Adrenal gland (tissue), 12 donors: ENCODE measurements around the gene QSER1. TPM values are rescaled to one million over a fixed set of nuclear protein-coding genes. Genes with fewer than 3 reads are reported as not detected.

Experiments
- DNase-seq, 7 donors: peaks; one replicate each; pipeline ENCODE4 v3.0.0-alpha.2; 2019 to 2020
- H3K27ac ChIP-seq, 5 donors: fragments of 200-600 bp; sonication (generic) in 4 of 5; 1 replicate in 3 of 5; 2 replicates in 2 of 5; pipeline versions ENCODE4 v1.5.1 to v1.8.0; 2016 to 2020; ENCODE audit warnings: mild to moderate bottlenecking in 1 of 5
- H3K27me3 ChIP-seq: fragments of 200-600 bp; 2 replicates; pipeline ENCODE4 v1.8.0; 2021
- H3K36me3 ChIP-seq, 2 donors: fragments of 200-600 bp; replicated peaks in 1 of 2; 1 replicate in 1 of 2; 2 replicates in 1 of 2; pipeline versions ENCODE4 v1.5.1 to v1.8.0; 2018 to 2022
- H3K4me1 ChIP-seq, 2 donors: fragments of 200-600 bp; replicated peaks in 1 of 2; 1 replicate in 1 of 2; 2 replicates in 1 of 2; pipeline versions ENCODE4 v1.5.1 to v1.8.0; 2018 to 2021
- H3K4me3 ChIP-seq, 4 donors: fragments of 200-600 bp; sonication (generic) in 3 of 4; one replicate each; pipeline ENCODE4 v1.5.1; 2016 to 2018
- H3K9me3 ChIP-seq, 3 donors: fragments of 200-600 bp; sonication (generic) in 1 of 3; replicated peaks in 1 of 3; 1 replicate in 2 of 3; 2 replicates in 1 of 3; pipeline versions ENCODE4 v1.5.1 to v1.8.0; 2016 to 2021
- POLR2A ChIP-seq, 2 donors: fragments of 450-650 bp; IDR thresholded peaks; one replicate each; pipeline ENCODE4 v1.6.1; 2017; ENCODE audit warnings: antibody characterized with exemption in 2 of 2, mild to moderate bottlenecking in 2 of 2, moderate library complexity in 1 of 2
- WGBS, 4 donors: extraction: QIAGEN DNeasy Blood & Tissue Kit in 2 of 4; methylation state at CpG; one replicate each; pipeline versions ENCODE4 v1.1.5 to v1.1.7; 2013 to 2017; 5-methylcytosine and 5-hydroxymethylcytosine counted together
- intact Hi-C, 2 donors: fragments of 100-400 bp; cut with DNase I; formaldehyde crosslinking; loops; one replicate each; pipeline versions ENCODE4 v1.14.1 to v1.15.0; 2022 to 2023
- polyA plus RNA-seq, 3 donors: library from polyadenylated mRNA; stranded (reverse); fragments of 200-250 nt in 2 of 3; fragments of 350-450 nt in 1 of 3; fragmentation: Illumina TruSeq in 1 of 3; extraction: RNeasy Lipid Tissue Mini Kit (QIAGEN cat#74804) in 1 of 3; gene quantifications; one replicate each; pipeline ENCODE4 v1.2.3, GENCODE V29; 2013 to 2014
- total RNA-seq, 9 donors: library from RNA; depleted of rRNA in 4 of 9; stranded (reverse); fragments of >200 nt in 4 of 9; fragments of 120-200 nt in 1 of 9; fragmentation: NEBNext Ultra II Directional in 1 of 9; extraction: Animal tissue kit (Norgen Biotek cat#: 25700) in 1 of 9; gene quantifications; one replicate each; pipeline versions ENCODE4 v1.1.0 to v1.2.4, GENCODE V29; 2013 to 2023
- TF ChIP-seq, protein P1 (sequence below), 6 experiments: fragments of 450-650 bp in 4 of 6; fragments of 200-600 bp in 2 of 6; sonication (generic) in 1 of 6; IDR thresholded peaks; 1 replicate in 5 of 6; 2 replicates in 1 of 6; pipeline versions ENCODE4 v1.5.1 to v1.8.0; 2016 to 2021; ENCODE audit warnings: antibody characterized with exemption in 6 of 6, mild to moderate bottlenecking in 2 of 6, moderate library complexity in 1 of 6
- donor health status: healthy with polysubstance abuse.
- donor health status: Bipolar disorder and iron deficiency.
- donor health status: DM: yes; HTN: yes; CAD: no.
- donor health status: DM: no; HTN: no; CAD: no.
- donor health status: DM: no; HTN: no; CAD: no.
- donor health status: DM: yes; HTN: yes; CAD: no.

QSER1 gene
- total and polyA plus RNA-seq, 12 donors = 2.4 to 27.2 (median 18.9) TPM

DNA sequence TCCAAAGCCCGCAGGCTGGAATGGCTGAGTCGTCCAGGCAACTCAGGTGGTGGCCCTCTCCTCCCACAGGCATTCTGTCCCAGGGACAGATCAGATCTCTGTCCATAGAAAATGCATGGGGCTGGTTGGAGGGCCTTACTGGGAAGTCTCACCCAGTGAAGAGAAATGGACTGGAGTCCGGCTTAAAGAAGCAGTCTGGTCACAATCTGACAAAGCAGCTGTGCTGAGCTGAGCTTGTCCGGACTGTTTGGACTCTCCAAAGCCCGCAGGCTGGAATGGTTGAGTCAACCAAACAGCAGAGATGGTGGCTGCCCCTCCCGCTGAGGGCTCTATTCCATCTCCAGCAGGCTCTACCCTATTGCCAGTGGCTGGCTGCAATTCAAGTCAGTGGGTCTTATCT is 108.7 kb downstream of the QSER1 start:
- Histone ChIP-seq H3K4me1 (no peaks in the 10 kb centered on the region), H3K27ac (no peak overlapping the region), H3K4me3 (no peak overlapping the region), H3K9me3 (no peaks in the 10 kb centered on the region), H3K36me3 (no peaks in the 10 kb centered on the region), H3K27me3 (no peaks in the 10 kb centered on the region)
- no peak for TF ChIP-seq POLR2A (IDR thresholded peaks at IDR 0.05)
- TF ChIP-seq, protein P1, sequence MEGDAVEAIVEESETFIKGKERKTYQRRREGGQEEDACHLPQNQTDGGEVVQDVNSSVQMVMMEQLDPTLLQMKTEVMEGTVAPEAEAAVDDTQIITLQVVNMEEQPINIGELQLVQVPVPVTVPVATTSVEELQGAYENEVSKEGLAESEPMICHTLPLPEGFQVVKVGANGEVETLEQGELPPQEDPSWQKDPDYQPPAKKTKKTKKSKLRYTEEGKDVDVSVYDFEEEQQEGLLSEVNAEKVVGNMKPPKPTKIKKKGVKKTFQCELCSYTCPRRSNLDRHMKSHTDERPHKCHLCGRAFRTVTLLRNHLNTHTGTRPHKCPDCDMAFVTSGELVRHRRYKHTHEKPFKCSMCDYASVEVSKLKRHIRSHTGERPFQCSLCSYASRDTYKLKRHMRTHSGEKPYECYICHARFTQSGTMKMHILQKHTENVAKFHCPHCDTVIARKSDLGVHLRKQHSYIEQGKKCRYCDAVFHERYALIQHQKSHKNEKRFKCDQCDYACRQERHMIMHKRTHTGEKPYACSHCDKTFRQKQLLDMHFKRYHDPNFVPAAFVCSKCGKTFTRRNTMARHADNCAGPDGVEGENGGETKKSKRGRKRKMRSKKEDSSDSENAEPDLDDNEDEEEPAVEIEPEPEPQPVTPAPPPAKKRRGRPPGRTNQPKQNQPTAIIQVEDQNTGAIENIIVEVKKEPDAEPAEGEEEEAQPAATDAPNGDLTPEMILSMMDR (IDR thresholded peaks at IDR 0.05) = no peak
- no peak for DNase-seq
- intact Hi-C loops = no loop called here
- WGBS, 4 donors = 72 to 92% (median 83%) methylated on average over 2 to 6 of the region's 6 CpGs

DNA sequence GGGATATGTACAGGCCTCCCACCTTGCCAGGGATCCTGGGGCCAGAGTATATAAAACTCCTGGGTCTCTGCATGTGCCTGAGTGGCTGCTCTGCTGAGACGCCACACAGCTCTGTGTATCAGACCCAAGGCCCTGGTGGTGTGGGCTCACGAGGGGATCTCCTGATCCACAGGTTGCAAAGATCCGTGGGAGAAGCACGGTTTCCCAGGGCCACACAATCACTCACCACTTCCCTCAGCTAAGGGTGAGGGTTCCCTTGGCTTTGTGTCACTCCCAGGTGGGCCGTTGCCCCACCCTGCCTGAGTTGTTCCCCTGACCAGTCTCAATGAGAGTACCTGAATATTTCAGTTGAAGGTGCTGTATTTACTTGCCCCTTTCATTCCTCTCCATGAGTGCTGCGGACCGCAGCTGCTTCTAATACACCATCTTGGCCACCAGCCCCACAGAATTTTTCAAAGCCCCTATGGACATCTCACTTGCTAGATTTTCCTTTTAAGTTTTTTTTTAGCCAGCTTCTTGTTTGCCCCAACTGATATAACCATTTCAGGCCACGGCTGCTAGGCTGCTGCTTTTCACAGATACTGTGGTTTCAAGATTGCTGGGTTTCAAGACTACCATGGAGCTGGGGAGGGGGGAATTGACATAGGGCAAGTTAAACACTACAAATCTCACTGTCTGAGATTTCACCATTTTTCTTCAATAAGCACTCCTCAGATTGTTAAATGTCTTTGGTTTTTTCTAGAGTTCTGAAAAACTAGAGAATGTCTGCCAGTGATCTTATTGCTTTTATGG is 109.3 kb downstream of the QSER1 start:
- Histone ChIP-seq H3K4me1 (no peaks in the 10 kb centered on the region), H3K36me3 (no peaks in the 10 kb centered on the region), H3K27ac (no peak overlapping the region), H3K27me3 (no peaks in the 10 kb centered on the region), H3K9me3 (no peaks in the 10 kb centered on the region), H3K4me3 (no peak overlapping the region)
- intact Hi-C loops = no loop called here
- WGBS, 4 donors = 82 to 91% (median 87%) methylated on average over 7 to 8 of the region's 8 CpGs
- TF ChIP-seq, protein P1 (IDR thresholded peaks at IDR 0.05) = no peak
- TF ChIP-seq POLR2A (IDR thresholded peaks at IDR 0.05) = no peak
- no peak for DNase-seq

DNA sequence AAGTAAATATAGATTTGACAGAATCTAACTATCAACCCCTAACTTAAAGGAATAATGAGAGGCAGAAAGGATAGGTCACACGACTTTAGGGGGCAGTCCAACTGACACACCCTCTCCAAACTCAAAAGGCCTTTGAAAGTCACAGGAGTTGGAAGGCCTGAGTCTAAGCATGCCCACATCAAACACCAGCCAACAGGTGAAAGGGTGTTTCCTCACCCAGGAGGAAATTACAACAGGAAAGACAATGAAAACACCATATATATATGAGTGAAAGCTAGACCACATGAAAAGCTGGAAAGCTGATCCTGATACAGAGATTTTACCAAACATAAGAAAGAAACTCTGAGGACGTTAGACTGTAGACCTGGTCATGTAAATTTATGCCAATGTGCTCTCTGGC is 112.6 kb downstream of the QSER1 start:
- no peaks in the 10 kb centered on the region for H3K36me3 ChIP-seq

DNA sequence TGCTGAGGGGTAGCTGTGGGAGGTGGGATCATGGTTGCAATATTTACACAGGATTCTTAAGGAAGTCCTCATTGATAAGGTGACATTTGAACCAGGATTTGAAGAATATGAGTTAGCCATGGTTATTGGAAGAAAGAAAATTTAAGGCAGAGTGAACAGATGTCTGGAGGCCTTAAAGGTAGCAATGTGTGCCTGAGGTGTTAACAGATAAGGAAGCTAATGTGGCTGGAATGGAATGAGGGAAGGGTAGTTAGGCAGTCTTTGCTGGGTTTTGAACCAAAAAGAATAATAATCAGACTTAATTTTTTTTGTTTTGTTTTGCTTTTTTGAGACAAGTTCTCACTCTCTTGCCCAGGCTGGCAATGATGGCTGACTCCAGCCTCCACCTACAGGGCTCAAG is 113.4 kb downstream of the QSER1 start:
- Histone ChIP-seq H3K4me3 (no peak overlapping the region), H3K9me3 (no peaks in the 10 kb centered on the region), H3K27me3 (no peaks in the 10 kb centered on the region), H3K36me3 (no peaks in the 10 kb centered on the region), H3K4me1 (no peaks in the 10 kb centered on the region), H3K27ac (no peak overlapping the region)
- TF ChIP-seq, protein P1 (IDR thresholded peaks at IDR 0.05) = no peak
- no peak for DNase-seq
- intact Hi-C loops = no loop called here

More for the DNA sequence above, 112.6 kb downstream of the QSER1 start:
- no peak for DNase-seq
- 44 to 65% (median 60%) methylated on average over 2 of the region's 2 CpGs for WGBS, 4 donors
- TF ChIP-seq, protein P1 (IDR thresholded peaks at IDR 0.05) = no peak
- TF ChIP-seq POLR2A (IDR thresholded peaks at IDR 0.05) = no peak
- no peak overlapping the region for H3K27ac ChIP-seq
- intact Hi-C loops = no loop called here
- no peaks in the 10 kb centered on the region for H3K27me3 ChIP-seq
- no peak overlapping the region for H3K4me3 ChIP-seq
- no peaks in the 10 kb centered on the region for H3K9me3 ChIP-seq
- no peaks in the 10 kb centered on the region for H3K4me1 ChIP-seq
